Neural progenitor cell (in vitro differentiated cells): ENCODE measurements around the gene ZNF491. TPM values are rescaled to one million over a fixed set of nuclear protein-coding genes. Genes with fewer than 3 reads are reported as not detected.
"Not testable (repeated sequence)": the region's sequence is repeated elsewhere in the genome, so short reads cannot be mapped to it uniquely, and the experiment has no call there.

Experiments used
- DNase-seq: peaks from one replicate; pipeline ENCODE4 v3.0.0-alpha.2; 2016; ENCODE audit warnings: low spot score
- H2AFZ ChIP-seq: fragments of 200-600 bp; sonication (generic); replicated peaks from 2 replicates; pipeline ENCODE4 v1.6.1; 2016; ENCODE audit warnings: antibody characterized with exemption
- H3F3A ChIP-seq: fragments of 200-600 bp; sonication (generic); 2 replicates; pipeline ENCODE4 v1.6.1; 2016; ENCODE audit warnings: antibody characterized with exemption, low read depth
- H3K27ac ChIP-seq: fragments of 200-600 bp; sonication (generic); 2 replicates; pipeline ENCODE4 v1.5.1; 2016; ENCODE audit warnings: mild to moderate bottlenecking
- H3K27me3 ChIP-seq: fragments of 200-600 bp; sonication (generic); 2 replicates; pipeline ENCODE4 v1.6.1; 2016; ENCODE audit warnings: mild to moderate bottlenecking, moderate library complexity
- H3K36me3 ChIP-seq: fragments of 200-600 bp; sonication (generic); 2 replicates; pipeline ENCODE4 v1.5.1; 2016
- H3K4me1 ChIP-seq: fragments of 200-600 bp; sonication (generic); 2 replicates; pipeline ENCODE4 v1.6.1; 2016; ENCODE audit warnings: mixed run types
- H3K4me2 ChIP-seq: fragments of 200-600 bp; sonication (generic); 2 replicates; pipeline ENCODE4 v1.6.1; 2016
- H3K4me3 ChIP-seq: fragments of 200-600 bp; sonication (generic); 2 replicates; pipeline ENCODE4 v1.5.1; 2016
- H3K79me2 ChIP-seq: fragments of 200-600 bp; sonication (generic); 2 replicates; pipeline ENCODE4 v1.6.1; 2016; ENCODE audit warnings: low read depth
- H3K9ac ChIP-seq: fragments of 200-600 bp; sonication (generic); 2 replicates; pipeline ENCODE4 v1.6.1; 2016
- H3K9me3 ChIP-seq: fragments of 200-600 bp; sonication (generic); 2 replicates; pipeline ENCODE4 v1.5.1; 2016; ENCODE audit warnings: low read depth
- H4K20me1 ChIP-seq: fragments of 200-600 bp; sonication (generic); 2 replicates; pipeline ENCODE4 v1.6.1; 2016; ENCODE audit warnings: low read depth
- H3K27ac Mint-ChIP-seq: 3 replicates; pipeline ENCODE4 v1.8.0; 2021; ENCODE audit warnings: mixed read lengths
- H3K27me3 Mint-ChIP-seq: 2 replicates; pipeline ENCODE4 v1.8.0; 2022; ENCODE audit warnings: low read depth, mild to moderate bottlenecking, inconsistent platforms, moderate library complexity, mixed read lengths; ENCODE audit not compliant: insufficient read depth
- H3K36me3 Mint-ChIP-seq: 3 replicates; pipeline ENCODE4 v1.8.0; 2021; ENCODE audit warnings: mixed read lengths
- H3K4me1 Mint-ChIP-seq: 3 replicates; pipeline ENCODE4 v1.8.0; 2021; ENCODE audit warnings: mixed read lengths
- H3K4me3 Mint-ChIP-seq: 3 replicates; pipeline ENCODE4 v1.8.0; 2021; ENCODE audit warnings: mild to moderate bottlenecking, moderate library complexity, mixed read lengths
- H3K9me3 Mint-ChIP-seq: 3 replicates; pipeline ENCODE4 v1.8.0; 2020; ENCODE audit warnings: mixed read lengths
- CTCF ChIP-seq: fragments of 200-600 bp; sonication (generic); IDR thresholded peaks from 2 replicates; pipeline ENCODE4 v1.5.1; 2017; ENCODE audit warnings: antibody characterized with exemption, mild to moderate bottlenecking
- EZH2 ChIP-seq: fragments of 200-600 bp; sonication (generic); IDR thresholded peaks from 2 replicates; pipeline ENCODE4 v1.6.1; 2017; ENCODE audit warnings: antibody characterized with exemption, mild to moderate bottlenecking, moderate library complexity
- EZH2phosphoT487 ChIP-seq: fragments of 200-600 bp; sonication (generic); IDR thresholded peaks from 2 replicates; pipeline ENCODE4 v1.6.1; 2017; ENCODE audit warnings: antibody characterized with exemption
- total RNA-seq: library from RNA; depleted of rRNA; stranded (reverse); fragments of >200 nt; gene quantifications from 2 replicates; pipeline ENCODE4 v1.2.3, GENCODE V29; 2015; ENCODE audit warnings: low replicate concordance

ZNF491 gene
- total RNA-seq, 1 donor from 2014 or later, result 6.0 TPM

GRCh38 chr19:11769995-11770394, 28.3 kb upstream of the ZNF491 start:
- H3K4me1 Mint-ChIP-seq, result peaks cover 10% of the 10 kb centered on the region

GRCh38 chr19:11771520-11771919, 26.8 kb upstream of the ZNF491 start:
- H4K20me1 ChIP-seq, H3K27ac ChIP-seq, H3K27ac Mint-ChIP-seq, H3K9ac ChIP-seq, H3F3A ChIP-seq, H2AFZ ChIP-seq, H3K4me1 ChIP-seq, H3K79me2 ChIP-seq, H3K27me3 Mint-ChIP-seq, H3K9me3 ChIP-seq, H3K4me1 Mint-ChIP-seq, H3K4me2 ChIP-seq, H3K36me3 ChIP-seq, H3K4me3 Mint-ChIP-seq, DNase-seq, H3K4me3 ChIP-seq: not testable (repeated sequence)
- peak; percentile 33 for TF ChIP-seq CTCF
- Mint-ChIP-seq H3K36me3 (peaks cover 26% of the 10 kb centered on the region), H3K9me3 (peaks cover 66% of the 10 kb centered on the region)
- H3K27me3 ChIP-seq, result peaks cover 21% of the 10 kb centered on the region

More at GRCh38 chr19:11769995-11770394, 28.3 kb upstream of the ZNF491 start:
- Histone ChIP-seq H4K20me1 (no peaks in the 10 kb centered on the region), H3K79me2 (no peaks in the 10 kb centered on the region), H3K4me1 (no peaks in the 10 kb centered on the region), H3K36me3 (no peaks in the 10 kb centered on the region), H3K4me2 (no peak overlapping the region), H2AFZ (no peak overlapping the region), H3K27me3 (peaks cover 31% of the 10 kb centered on the region), H3K27ac (no peak overlapping the region), H3K9ac (no peak overlapping the region), H3K9me3 (peaks cover 3% of the 10 kb centered on the region), H3K4me3 (no peak overlapping the region), H3F3A (no peaks in the 10 kb centered on the region)
- no peak overlapping the region for H3K27ac Mint-ChIP-seq
- no peak overlapping the region for H3K4me3 Mint-ChIP-seq
- peaks cover 56% of the 10 kb centered on the region for H3K9me3 Mint-ChIP-seq
- no peak for TF ChIP-seq EZH2
- peaks cover 19% of the 10 kb centered on the region for H3K36me3 Mint-ChIP-seq
- DNase-seq, result no peak
- H3K27me3 Mint-ChIP-seq, result no peaks in the 10 kb centered on the region

GRCh38 chr19:11776669-11777068, 21.7 kb upstream of the ZNF491 start:
- Mint-ChIP-seq H3K36me3 (peaks cover 50% of the 10 kb centered on the region), H3K9me3 (peaks cover 83% of the 10 kb centered on the region)
- H3K4me1 Mint-ChIP-seq, H3K27ac Mint-ChIP-seq, H3K4me2 ChIP-seq, DNase-seq, H3K79me2 ChIP-seq, H3K27me3 ChIP-seq, H4K20me1 ChIP-seq, H3K4me1 ChIP-seq, H3F3A ChIP-seq, H3K27me3 Mint-ChIP-seq, H3K27ac ChIP-seq, H3K4me3 Mint-ChIP-seq, H3K9ac ChIP-seq, H2AFZ ChIP-seq, H3K4me3 ChIP-seq: not testable (repeated sequence)
- Histone ChIP-seq H3K9me3 (peaks cover 11% of the 10 kb centered on the region), H3K36me3 (peaks cover 13% of the 10 kb centered on the region)

GRCh38 chr19:11780431-11781020, 17.8 kb upstream of the ZNF491 start:
- Histone ChIP-seq H3K4me3 (no peak overlapping the region), H3K9me3 (peaks cover 31% of the 10 kb centered on the region), H3K4me1 (no peaks in the 10 kb centered on the region), H3K79me2 (no peaks in the 10 kb centered on the region), H3K27me3 (no peaks in the 10 kb centered on the region), H3K9ac (no peak overlapping the region), H3K4me2 (no peak overlapping the region), H2AFZ (no peak overlapping the region), H4K20me1 (no peaks in the 10 kb centered on the region), H3K27ac (no peak overlapping the region), H3F3A (peaks cover 4% of the 10 kb centered on the region), H3K36me3 (peaks cover 26% of the 10 kb centered on the region)
- no peaks in the 10 kb centered on the region for H3K4me1 Mint-ChIP-seq
- TF ChIP-seq CTCF, result no peak
- TF ChIP-seq EZH2, result no peak
- no peak for TF ChIP-seq EZH2phosphoT487
- no peak for DNase-seq
- peaks cover 82% of the 10 kb centered on the region for H3K9me3 Mint-ChIP-seq
- H3K36me3 Mint-ChIP-seq, result peaks cover 64% of the 10 kb centered on the region
- no peak overlapping the region for H3K27ac Mint-ChIP-seq
- H3K27me3 Mint-ChIP-seq, result no peaks in the 10 kb centered on the region
- no peak overlapping the region for H3K4me3 Mint-ChIP-seq
